ENCODE measurements around the gene STAC3.

DNA sequence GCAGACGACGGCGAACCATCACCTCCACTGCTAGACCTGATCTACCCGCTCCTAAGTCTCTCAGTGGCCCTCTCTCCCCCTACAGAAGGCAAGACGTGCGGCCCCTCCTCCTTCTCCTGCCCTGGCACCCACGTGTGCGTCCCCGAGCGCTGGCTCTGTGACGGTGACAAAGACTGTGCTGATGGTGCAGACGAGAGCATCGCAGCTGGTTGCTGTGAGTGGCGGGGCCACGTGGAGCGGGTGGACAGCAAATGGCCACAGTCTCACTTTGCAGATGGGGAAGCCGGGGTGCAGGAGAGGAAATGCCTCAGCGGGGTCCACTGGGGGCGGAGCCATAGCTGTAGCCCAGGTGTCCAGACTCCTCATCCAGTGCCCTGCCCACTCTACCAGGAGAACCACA is 55.8 kb downstream of the STAC3 start:
- TF ChIP-seq SUZ12 (IDR thresholded peaks at IDR 0.05; ENCODE audit: extremely low read depth, insufficient read depth, insufficient read length) (no peak), ZNF274 (IDR thresholded peaks at IDR 0.05; ENCODE audit: low read depth, low read length) (no peak), YY1 (IDR thresholded peaks at IDR 0.05; ENCODE audit: insufficient read depth, insufficient read length) (no peak)

Measured in NT2/D1 (cell line).